HG03039 (cell line): ENCODE data around the gene DENND4A.
"Not testable (repeated sequence)": the region's sequence is repeated elsewhere in the genome, so short reads cannot be mapped to it uniquely, and the experiment has no call there.

Source experiments
- ATAC-seq: cut with Tn5 transposase; IDR thresholded peaks from one replicate; pipeline ENCODE4 v1.9.1; 2021; ENCODE audit warnings: mild to moderate bottlenecking, moderate library complexity; ENCODE audit not compliant: unreplicated experiment

DENND4A gene

DNA sequence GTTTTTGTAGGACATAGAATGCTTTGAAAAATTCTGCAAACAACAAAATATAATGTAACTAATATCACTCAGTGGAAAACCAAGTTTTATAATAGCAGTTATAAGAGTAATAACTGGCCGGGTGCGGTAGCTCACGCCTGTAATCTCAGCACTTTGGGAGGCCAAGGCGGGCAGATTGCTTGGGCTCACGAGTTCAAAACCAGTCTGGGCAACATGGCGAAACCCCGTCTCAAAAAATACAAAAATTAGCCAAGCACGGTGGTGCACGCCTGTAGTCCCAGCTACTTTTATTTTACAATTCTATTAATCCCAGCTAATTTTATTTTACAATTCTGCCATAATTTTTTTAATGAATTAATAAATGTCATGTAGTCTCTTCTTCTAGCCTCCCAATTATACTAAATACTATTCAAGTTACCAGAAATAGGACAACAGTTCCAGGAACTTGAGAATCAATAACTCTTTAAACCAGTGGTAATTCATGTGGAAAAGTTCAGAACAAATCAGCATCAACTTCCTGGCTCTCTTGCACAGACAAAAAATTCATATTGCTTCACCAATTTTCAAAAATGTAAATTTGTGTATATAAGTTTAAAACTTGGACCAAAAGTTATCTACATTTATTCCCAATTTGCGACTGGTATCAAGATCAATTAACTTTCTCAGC, 2.2 kb downstream of the DENND4A start:
- ATAC-seq = no peak

- no peak for ATAC-seq
Observed at GRCh38 chr15:65789105-65789504, 3.0 kb downstream of the DENND4A start.

- no peak for ATAC-seq
Observed at GRCh38 chr15:65787260-65787659, 4.8 kb downstream of the DENND4A start.

- ATAC-seq = no peak
Observed at GRCh38 chr15:65785151-65785550, 6.9 kb downstream of the DENND4A start.

- no peak for ATAC-seq
Observed at GRCh38 chr15:65783872-65784271, 8.2 kb downstream of the DENND4A start.

GRCh38 chr15:65782096-65782495, 10.0 kb downstream of the DENND4A start:
- no peak for ATAC-seq

- not testable (repeated sequence) for ATAC-seq
Observed at GRCh38 chr15:65778701-65779100, 13.4 kb downstream of the DENND4A start.

DNA sequence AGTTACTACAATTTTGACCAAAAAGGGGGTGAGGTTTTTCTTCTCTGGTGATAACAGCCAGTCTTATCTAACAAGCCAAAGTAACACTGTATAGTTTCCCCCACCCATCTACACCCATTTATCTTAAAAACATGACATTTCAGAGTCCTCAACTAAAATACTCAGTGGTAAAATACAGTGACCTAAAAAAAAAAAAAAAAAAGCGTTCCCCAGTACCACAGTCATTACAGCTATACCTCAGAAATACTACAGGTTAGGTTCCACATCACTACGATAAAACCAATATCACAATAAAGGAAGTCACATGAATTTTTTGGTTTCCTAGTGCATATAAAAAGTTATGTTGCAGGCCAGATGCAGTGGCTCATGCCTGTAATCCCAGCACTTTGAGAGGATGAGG, 13.8 kb downstream of the DENND4A start:
- ATAC-seq = no peak

DNA sequence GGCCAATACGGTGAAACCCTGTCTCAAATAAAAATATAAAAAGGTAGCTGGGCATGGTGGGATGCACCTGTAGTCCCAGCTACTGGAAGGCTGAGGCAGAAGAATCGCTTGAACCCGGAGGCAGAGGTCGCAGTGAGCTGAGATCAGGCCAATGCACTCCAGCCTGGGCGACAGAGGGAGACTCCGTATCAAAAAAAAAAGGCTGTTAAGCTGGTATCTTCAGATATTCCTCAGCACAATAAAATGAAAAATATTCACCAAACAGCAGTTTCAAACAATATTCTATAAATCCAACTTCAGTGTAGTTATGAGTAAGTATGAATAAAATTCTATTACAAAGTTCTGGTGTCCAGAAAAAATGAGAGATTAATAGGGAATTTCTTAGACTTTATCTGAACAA, 14.2 kb downstream of the DENND4A start:
- ATAC-seq = no peak

DNA sequence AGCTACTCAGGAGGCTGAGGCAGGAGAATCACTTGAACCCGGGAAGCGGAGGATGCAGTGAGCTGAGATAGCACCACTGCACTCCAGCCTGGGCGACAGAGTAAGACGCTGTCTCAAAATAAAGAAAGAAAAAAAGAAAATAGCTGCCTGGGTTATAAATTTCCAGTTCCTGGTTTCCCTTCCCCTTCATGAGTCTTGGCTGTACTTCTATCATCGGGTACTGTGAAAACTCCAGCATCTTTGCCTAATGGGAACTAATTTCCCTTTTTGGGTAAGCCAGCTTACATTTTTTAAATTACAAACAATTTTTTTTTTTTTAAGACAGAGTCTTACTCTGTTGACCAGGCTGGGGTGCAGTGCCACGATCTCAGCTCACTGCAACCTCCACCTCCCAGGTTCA, 15.0 kb downstream of the DENND4A start:
- ATAC-seq = no peak

GRCh38 chr15:65773386-65774111, 18.5 kb downstream of the DENND4A start:
- no peak for ATAC-seq

- no peak for ATAC-seq
Observed at GRCh38 chr15:65772930-65773329, 19.2 kb downstream of the DENND4A start.

DNA sequence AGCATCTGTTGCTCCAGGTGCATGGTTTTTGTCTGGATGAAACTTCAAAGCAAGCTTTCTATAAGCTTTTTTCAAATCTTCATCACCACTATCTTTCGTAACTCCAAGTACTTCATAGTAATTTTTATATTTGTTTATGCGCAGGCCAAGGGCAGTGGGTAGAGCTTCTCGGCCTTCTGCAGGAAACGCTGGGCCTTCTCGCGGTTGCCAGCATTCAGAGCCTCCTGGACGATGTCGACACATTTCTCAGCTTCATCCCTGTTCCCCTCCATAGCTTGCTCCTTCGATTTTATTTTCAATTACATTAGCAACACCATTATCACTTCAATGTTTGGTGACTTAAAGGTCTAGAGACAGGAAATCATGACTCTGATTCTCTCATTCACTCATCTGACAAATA, 20.2 kb downstream of the DENND4A start:
- no peak for ATAC-seq

- no peak for ATAC-seq
Observed at GRCh38 chr15:65769482-65769881, 22.6 kb downstream of the DENND4A start.

DNA sequence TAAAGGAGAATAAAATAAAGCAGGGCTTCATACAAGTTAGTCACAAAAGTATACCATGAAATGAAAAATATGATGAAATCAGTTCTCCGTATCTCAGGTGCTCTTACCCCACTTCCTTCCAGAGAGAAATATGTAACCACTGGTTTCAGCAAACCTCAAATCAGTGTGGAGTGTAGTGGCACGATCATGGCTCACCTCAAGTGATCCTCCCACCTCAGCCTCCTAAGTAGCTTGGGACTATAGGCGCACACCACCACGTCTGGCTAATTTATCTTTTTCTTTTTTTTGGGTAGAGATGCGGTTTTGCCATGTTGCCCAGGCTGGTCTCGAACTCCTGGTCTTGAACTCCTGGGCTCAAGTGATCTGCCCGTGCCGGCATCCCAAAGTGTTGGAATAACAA, 24.2 kb downstream of the DENND4A start:
- no peak for ATAC-seq

GRCh38 chr15:65767264-65767595, 24.9 kb downstream of the DENND4A start:
- no peak for ATAC-seq

GRCh38 chr15:65766422-65767263, 25.4 kb downstream of the DENND4A start:
- no peak for ATAC-seq

GRCh38 chr15:65765106-65765505, 27.0 kb downstream of the DENND4A start:
- no peak for ATAC-seq

GRCh38 chr15:65762914-65763787, 28.9 kb downstream of the DENND4A start:
- ATAC-seq = no peak

DNA sequence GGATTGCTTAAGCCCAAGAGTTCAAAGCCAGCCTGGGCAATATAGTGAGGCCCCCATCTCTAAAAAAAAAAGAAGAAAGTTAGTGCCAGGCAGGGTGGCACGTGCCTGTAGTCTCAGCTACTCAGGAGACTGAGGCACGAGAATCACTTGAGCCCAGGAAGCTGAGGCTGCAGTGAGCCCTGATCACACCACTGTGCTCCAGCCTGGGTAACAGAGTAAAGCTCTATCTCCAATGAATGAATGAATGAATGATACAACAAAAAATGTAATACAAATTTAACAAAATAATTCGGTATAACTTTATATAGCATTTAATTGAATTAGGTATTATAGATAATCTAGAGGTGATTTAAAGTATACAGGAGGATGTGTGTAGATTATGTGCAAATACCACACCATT, 29.7 kb downstream of the DENND4A start:
- no peak for ATAC-seq
